IMR-90 (cell line): Measurements from ENCODE around the gene RFX4. TPM values are rescaled to one million over a fixed set of nuclear protein-coding genes. Genes with fewer than 3 reads are reported as not detected.

Source experiments
- ATAC-seq: fragments of 200-7000 bp; cut with Tn5 transposase; 2 replicates; pipeline ENCODE4 v1.9.1; 2020; ENCODE audit warnings: low read depth, mild to moderate bottlenecking, moderate library complexity
- BruUV-seq: library from RNA; stranded (reverse); fragments of 400-500 nt; replicated peaks from 2 replicates; lab custom pipeline; 2021; lab: Mats Ljungman, UMichigan
- CTCF ChIA-PET: fragments of 300-600 bp; formaldehyde crosslinking; extraction: SDS; loops from one replicate; lab custom pipeline; 2021; ENCODE audit warnings: antibody characterized with exemption; lab: Yijun Ruan, JAX
- POLR2A ChIA-PET: fragments of 300-600 bp; sonication (Branson Sonifier 250); formaldehyde crosslinking; loops from one replicate; lab custom pipeline; 2022; ENCODE audit warnings: antibody characterized with exemption; ENCODE audit not compliant: unreplicated experiment; lab: Charles Lee
- DNase-seq: peaks from one replicate; pipeline ENCODE4 v3.0.0; 2013
- H2AFZ ChIP-seq: replicated peaks from 2 replicates; pipeline ENCODE3; 2013; ENCODE audit warnings: low read length, mild to moderate bottlenecking; ENCODE audit not compliant: poor library complexity
- H2AK5ac ChIP-seq: 2 replicates; pipeline ENCODE4 v1.6.1; 2013; ENCODE audit warnings: low read depth, low read length, inconsistent platforms
- H2AK9ac ChIP-seq: replicated peaks from 2 replicates; pipeline ENCODE3; 2013; ENCODE audit warnings: mild to moderate bottlenecking, low read depth, low read length, moderate library complexity; ENCODE audit not compliant: poor library complexity
- H2BK120ac ChIP-seq: 2 replicates; pipeline ENCODE4 v1.6.1; 2013; ENCODE audit warnings: low read depth, low read length, inconsistent platforms
- H2BK15ac ChIP-seq: 3 replicates; pipeline ENCODE4 v1.6.1; 2013; ENCODE audit warnings: low read depth, low read length, inconsistent platforms
- H2BK20ac ChIP-seq: 2 replicates; pipeline ENCODE4 v1.6.1; 2013; ENCODE audit warnings: low read depth, mild to moderate bottlenecking, inconsistent platforms, low read length, moderate library complexity
- H2BK5ac ChIP-seq: 2 replicates; pipeline ENCODE4 v1.6.1; 2013; ENCODE audit warnings: mild to moderate bottlenecking, low read depth, low read length, inconsistent platforms; ENCODE audit not compliant: poor library complexity, severe bottlenecking
- H3K14ac ChIP-seq: replicated peaks from 2 replicates; pipeline ENCODE4 v1.6.1; 2013; ENCODE audit warnings: low read depth, low read length, inconsistent platforms
- H3K18ac ChIP-seq: 2 replicates; pipeline ENCODE4 v1.6.1; 2013; ENCODE audit warnings: low read depth, low read length, control low read depth
- H3K23ac ChIP-seq: 2 replicates; pipeline ENCODE4 v1.6.1; 2013; ENCODE audit warnings: low read depth, low read length, inconsistent platforms
- H3K27ac ChIP-seq: 2 replicates; pipeline ENCODE4 v1.5.1; 2013; ENCODE audit warnings: mild to moderate bottlenecking, control low read depth, low read length; ENCODE audit not compliant: insufficient read depth
- H3K27me3 ChIP-seq: 2 replicates; pipeline ENCODE4 v1.6.1; 2013; ENCODE audit warnings: low read length; ENCODE audit not compliant: control insufficient read depth, insufficient read depth
- H3K36me3 ChIP-seq: 2 replicates; pipeline ENCODE4 v1.6.1; 2013; ENCODE audit warnings: low read length, mixed read lengths; ENCODE audit not compliant: control insufficient read depth, insufficient read depth
- H3K4ac ChIP-seq: 2 replicates; pipeline ENCODE4 v1.6.1; 2013; ENCODE audit warnings: low read depth, low read length, inconsistent platforms
- H3K4me1 ChIP-seq: 2 replicates; pipeline ENCODE4 v1.6.1; 2013; ENCODE audit warnings: low read length, mixed read lengths; ENCODE audit not compliant: control insufficient read depth, insufficient read depth
- H3K4me2 ChIP-seq: 2 replicates; pipeline ENCODE4 v1.6.1; 2013; ENCODE audit warnings: low read depth, mild to moderate bottlenecking, control low read depth, low read length, moderate library complexity
- H3K4me3 ChIP-seq: 2 replicates; pipeline ENCODE4 v1.5.1; 2013; ENCODE audit warnings: low read depth, mild to moderate bottlenecking, control low read depth, low read length, moderate library complexity; ENCODE audit not compliant: insufficient read depth
- H3K56ac ChIP-seq: 2 replicates; pipeline ENCODE4 v1.6.1; 2013; ENCODE audit warnings: low read length, inconsistent platforms; ENCODE audit not compliant: insufficient read depth; ENCODE audit errors: extremely low read depth
- H3K79me1 ChIP-seq, 2 experiments: 2 replicates each; pipeline ENCODE4 v1.6.1; 2013; ENCODE audit warnings: low read length in 2 of 2, inconsistent platforms in 1 of 2, low read depth in 1 of 2
- H3K9ac ChIP-seq: 2 replicates; pipeline ENCODE4 v1.6.1; 2013; ENCODE audit warnings: low read depth, low read length, control low read depth
- H3K9me1 ChIP-seq: 2 replicates; pipeline ENCODE4 v1.6.1; 2013; ENCODE audit warnings: low read length, inconsistent platforms; ENCODE audit not compliant: insufficient read depth
- H3K9me3 ChIP-seq: 2 replicates; pipeline ENCODE4 v1.6.1; 2013; ENCODE audit warnings: low read length; ENCODE audit not compliant: control insufficient read depth, insufficient read depth
- H4K20me1 ChIP-seq: 2 replicates; pipeline ENCODE4 v1.6.1; 2013; ENCODE audit warnings: low read length, inconsistent platforms; ENCODE audit not compliant: insufficient read depth
- H4K5ac ChIP-seq: 2 replicates; pipeline ENCODE4 v1.6.1; 2013; ENCODE audit warnings: mild to moderate bottlenecking, low read depth, low read length, control low read depth
- H4K8ac ChIP-seq, 2 experiments: 2 replicates each; pipeline ENCODE4 v1.6.1; 2013; ENCODE audit warnings: low read depth in 2 of 2, low read length in 2 of 2, control low read depth in 1 of 2, inconsistent platforms in 1 of 2
- H4K91ac ChIP-seq: 2 replicates; pipeline ENCODE4 v1.6.1; 2013; ENCODE audit warnings: low read depth, low read length, inconsistent platforms; ENCODE audit not compliant: insufficient read depth
- RCOR1 ChIP-seq: IDR thresholded peaks from 2 replicates; pipeline ENCODE4 v1.6.1; 2012; ENCODE audit warnings: mild to moderate bottlenecking, low read length, improper control_type of control experiment; ENCODE audit not compliant: insufficient replicate concordance
- WGBS, 2 experiments: methylation state at CpG; one replicate each; pipeline versions ENCODE4 v1.1.5 to v1.1.7; 2013; ENCODE audit warnings: missing lambda C conversion rate in 2 of 2; ENCODE audit not compliant: insufficient read length in 1 of 2; ENCODE audit errors: extremely low coverage in 2 of 2; 5-methylcytosine and 5-hydroxymethylcytosine counted together
- dilution Hi-C: fragments of 300-500 bp; cut with HindIII; formaldehyde crosslinking; loops from one replicate; pipeline ENCODE4 v1.14.3; 2018; ENCODE audit warnings: low sequenced_read_pairs; ENCODE audit not compliant: unreplicated experiment
- in situ Hi-C: fragments of 300-500 bp; cut with MboI; formaldehyde crosslinking; loops from 3 replicates; pipeline ENCODE4 v1.14.3; 2019; ENCODE audit warnings: low sequenced_read_pairs, inconsistent platforms, mixed read lengths
- intact Hi-C: fragments of 100-400 bp; cut with micrococcal nuclease; formaldehyde crosslinking; loops from 2 replicates; pipeline ENCODE4 v1.10.0; 2022
- polyA plus RNA-seq, 3 experiments: library from polyadenylated mRNA; depleted of rRNA; stranded (reverse); fragments of >200 nt; gene quantifications; 2 replicates each; pipeline ENCODE4 v1.2.3, GENCODE V29; 2012; ENCODE audit warnings: low replicate concordance in 1 of 3
- total RNA-seq: library from RNA; depleted of rRNA; stranded (reverse); fragments of >200 nt; gene quantifications from 2 replicates; pipeline ENCODE4 v1.2.3, GENCODE V29; 2012
- TF ChIP-seq, protein P1 (sequence below): fragments of 150-350 bp; IDR thresholded peaks from 2 replicates; pipeline ENCODE4 v1.6.1; 2016; ENCODE audit warnings: low read depth, mild to moderate bottlenecking, low read length, moderate library complexity, borderline replicate concordance

Gene RFX4
- total and polyA plus RNA-seq, 2 of the 4 experiments (the other 2 are of a cell fraction) = not detected

DNA sequence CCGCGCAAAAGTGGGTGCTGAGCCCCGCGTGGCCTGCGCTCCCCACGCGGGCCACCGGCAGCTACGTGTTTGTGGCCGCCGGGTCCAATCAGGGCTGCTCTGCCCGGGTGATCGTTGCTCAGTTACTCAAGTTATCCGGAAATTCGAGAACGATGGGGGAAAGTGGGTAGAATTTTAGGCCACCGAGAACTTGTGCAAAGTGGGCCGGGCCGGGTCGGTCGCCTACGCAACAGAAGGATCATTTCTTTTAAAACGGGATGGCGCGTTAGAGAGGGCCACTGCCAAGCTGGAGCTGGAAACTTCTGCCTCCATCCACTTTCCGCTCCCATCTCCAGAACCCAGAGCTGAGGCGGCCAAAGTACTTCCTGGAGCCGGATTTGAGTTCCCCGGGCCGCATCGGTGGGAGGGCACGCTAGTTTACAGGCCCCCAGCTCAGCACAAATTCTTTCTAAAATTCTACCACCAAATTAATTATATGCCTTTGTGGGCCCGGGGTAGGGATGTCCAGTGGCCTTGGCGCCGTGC is 3.5 kb downstream of the RFX4 start:
- Histone ChIP-seq H4K20me1 (no peaks in the 10 kb centered on the region), H4K8ac (no peak overlapping the region), H3K14ac (no peak overlapping the region), H3K4ac (no peak overlapping the region), H2AK5ac (no peak overlapping the region), H2AFZ (no peak overlapping the region), H3K4me3 (no peak overlapping the region), H4K91ac (no peak overlapping the region), H2BK120ac (no peak overlapping the region), H2AK9ac (no peak overlapping the region), H3K9me1 (no peaks in the 10 kb centered on the region), H2BK20ac (no peak overlapping the region), H2BK15ac (no peak overlapping the region), H3K56ac (no peak overlapping the region), H3K36me3 (no peaks in the 10 kb centered on the region), H3K4me2 (no peak overlapping the region), H3K27me3 (peaks cover 76% of the 10 kb centered on the region), H4K5ac (no peak overlapping the region), H3K23ac (no peak overlapping the region), H3K18ac (no peak overlapping the region), H3K9me3 (no peaks in the 10 kb centered on the region), H3K9ac (no peak overlapping the region), H3K27ac (no peak overlapping the region), H3K4me1 (no peaks in the 10 kb centered on the region; the same call in 1 of the 2 replicates), H2BK5ac (no peak overlapping the region), H3K79me1 (no peaks in the 10 kb centered on the region)
- BruUV-seq = no TSS peak
- CTCF ChIA-PET = interaction anchor here (0.6 kb wide), 1 partner anchor 11 kb away, joined by 3 read pairs; no protein-coding TSS in a partner anchor
- dilution Hi-C loops = no loop called here
- intact Hi-C loops = loop anchor here (10.0 kb wide), 2 partner anchors 172 to 258 kb away; no protein-coding TSS in a partner anchor
- in situ Hi-C loops = no loop called here
- 0% methylated on average over 5 of the region's 35 CpGs; no CpG with 5 or more reads in 1 of the 2 experiments for WGBS, 2 experiments
- TF ChIP-seq, protein P1, sequence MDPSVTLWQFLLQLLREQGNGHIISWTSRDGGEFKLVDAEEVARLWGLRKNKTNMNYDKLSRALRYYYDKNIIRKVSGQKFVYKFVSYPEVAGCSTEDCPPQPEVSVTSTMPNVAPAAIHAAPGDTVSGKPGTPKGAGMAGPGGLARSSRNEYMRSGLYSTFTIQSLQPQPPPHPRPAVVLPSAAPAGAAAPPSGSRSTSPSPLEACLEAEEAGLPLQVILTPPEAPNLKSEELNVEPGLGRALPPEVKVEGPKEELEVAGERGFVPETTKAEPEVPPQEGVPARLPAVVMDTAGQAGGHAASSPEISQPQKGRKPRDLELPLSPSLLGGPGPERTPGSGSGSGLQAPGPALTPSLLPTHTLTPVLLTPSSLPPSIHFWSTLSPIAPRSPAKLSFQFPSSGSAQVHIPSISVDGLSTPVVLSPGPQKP = no peak
- TF ChIP-seq RCOR1 = no peak
- DNase-seq = no peak
- POLR2A ChIA-PET = no interaction called here
- no peak for ATAC-seq
